HG03565 (cell line): ENCODE data around the gene ZFAND3.

Experiments
- ATAC-seq: cut with Tn5 transposase; IDR thresholded peaks from one replicate; pipeline ENCODE4 v1.9.1; 2021; ENCODE audit warnings: mild to moderate bottlenecking, moderate library complexity; ENCODE audit not compliant: unreplicated experiment

The ZFAND3 gene

GRCh38 chr6:37819177-37819801 is at the start of gene ZFAND3:
Gene ZFAND3, plus strand, starts transcription at chr6:37819727. Its CDS starts 219 bp downstream, at chr6:37819946.
- peak; percentile 74 for ATAC-seq

GRCh38 chr6:37774028-37774680 is 45.4 kb upstream of the ZFAND3 start:
- no peak for ATAC-seq

GRCh38 chr6:37776566-37776965 is 43.0 kb upstream of the ZFAND3 start:
- no peak for ATAC-seq

DNA sequence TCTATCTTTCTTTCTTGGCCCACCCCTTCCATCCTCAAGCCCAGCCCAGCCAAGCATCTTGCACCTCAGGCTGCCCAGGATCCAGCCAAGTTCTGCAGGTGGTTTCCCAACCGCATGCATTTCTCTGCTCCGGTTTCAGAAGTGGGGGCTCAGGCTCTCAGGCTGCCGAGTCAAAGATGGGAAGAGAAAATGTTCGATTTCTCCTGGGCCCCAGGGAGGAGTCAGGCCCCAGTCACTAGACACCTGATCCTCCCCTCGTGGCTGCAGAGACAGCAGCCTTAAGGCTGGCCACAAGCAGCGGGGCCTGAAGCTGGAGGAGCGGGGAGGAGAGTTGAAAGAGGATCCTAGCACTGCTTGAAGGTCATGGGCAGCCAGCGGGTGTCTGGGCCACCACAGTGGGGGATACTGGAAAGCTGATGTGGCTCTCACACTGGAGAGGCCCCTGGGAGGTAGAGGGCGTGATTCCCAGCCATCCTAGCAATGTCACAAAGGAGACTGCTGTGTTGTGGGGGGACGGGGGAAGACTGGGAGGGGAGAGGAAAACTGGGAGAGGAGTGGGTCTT is 42.2 kb upstream of the ZFAND3 start:
- no peak for ATAC-seq

DNA sequence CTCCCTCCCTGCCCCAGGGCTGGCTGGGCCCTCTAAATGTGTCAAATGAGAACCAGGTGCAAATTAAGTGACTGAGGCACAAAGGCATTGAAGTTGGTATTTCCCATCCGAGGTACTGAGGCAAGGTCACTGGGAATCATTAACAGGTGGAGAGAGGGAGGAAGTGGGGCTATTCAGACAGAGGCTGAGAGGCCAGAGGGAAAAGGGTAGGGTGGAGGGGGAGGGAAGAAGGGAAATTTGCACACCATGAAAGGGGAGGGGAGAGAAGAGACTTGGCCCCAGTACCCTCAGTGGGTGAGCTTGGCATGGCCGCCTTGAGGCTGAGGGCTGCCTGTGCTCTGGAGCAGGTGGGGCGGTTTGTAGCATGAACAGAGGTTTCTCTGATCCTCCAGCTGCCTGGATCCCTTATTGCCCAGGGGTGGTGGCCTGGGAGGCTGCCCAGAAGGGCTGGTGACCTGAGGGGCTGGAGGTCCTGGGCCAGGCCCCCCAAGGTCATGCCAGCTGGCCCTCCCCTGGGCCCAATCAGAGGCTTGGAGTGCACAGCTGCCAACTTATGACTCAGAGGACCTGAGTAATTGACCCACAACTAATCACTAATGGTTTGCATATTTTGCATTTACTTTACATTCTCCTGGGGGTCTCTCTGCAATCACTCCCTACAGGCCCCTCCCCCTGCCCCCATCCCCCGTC is 40.3 kb upstream of the ZFAND3 start:
- no peak for ATAC-seq

DNA sequence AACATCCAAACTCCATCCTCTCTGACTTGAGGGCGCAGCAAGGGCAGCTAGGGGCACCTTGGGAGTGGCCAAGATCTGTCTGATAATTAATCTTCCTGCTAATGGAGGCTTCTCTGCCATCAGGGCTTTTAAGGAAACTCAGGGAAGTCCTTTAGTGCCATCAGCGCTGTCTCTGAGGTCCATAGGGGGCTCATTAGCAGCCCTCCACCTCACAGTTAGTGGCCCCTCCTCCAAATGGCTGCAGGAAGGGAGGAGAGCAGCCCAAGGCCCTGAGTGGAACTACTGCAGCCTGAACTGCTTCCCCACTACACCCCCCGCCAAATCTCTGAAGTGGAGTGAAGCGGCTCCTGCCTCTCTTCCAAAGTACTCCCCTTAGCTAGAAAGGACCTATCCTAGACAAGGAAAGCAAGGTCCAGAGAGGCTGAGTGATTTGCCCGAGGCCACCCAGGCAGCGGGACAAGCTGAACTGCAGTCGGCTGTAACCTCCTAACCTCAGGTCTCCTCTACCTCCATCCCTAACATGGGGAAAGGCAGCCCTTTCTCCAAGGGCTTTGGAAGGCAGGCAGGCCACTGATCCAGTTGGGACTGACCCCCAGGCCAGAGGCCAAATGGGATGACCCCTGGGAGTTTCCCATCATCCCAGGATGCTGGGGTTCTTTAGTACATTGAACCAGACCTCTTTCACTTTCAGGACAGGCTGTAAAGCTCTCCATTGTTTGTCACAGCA is 39.5 kb upstream of the ZFAND3 start:
- no peak for ATAC-seq

GRCh38 chr6:37781788-37782187 is 37.7 kb upstream of the ZFAND3 start:
- no peak for ATAC-seq

GRCh38 chr6:37783025-37783855 is 36.3 kb upstream of the ZFAND3 start:
- ATAC-seq: no peak

DNA sequence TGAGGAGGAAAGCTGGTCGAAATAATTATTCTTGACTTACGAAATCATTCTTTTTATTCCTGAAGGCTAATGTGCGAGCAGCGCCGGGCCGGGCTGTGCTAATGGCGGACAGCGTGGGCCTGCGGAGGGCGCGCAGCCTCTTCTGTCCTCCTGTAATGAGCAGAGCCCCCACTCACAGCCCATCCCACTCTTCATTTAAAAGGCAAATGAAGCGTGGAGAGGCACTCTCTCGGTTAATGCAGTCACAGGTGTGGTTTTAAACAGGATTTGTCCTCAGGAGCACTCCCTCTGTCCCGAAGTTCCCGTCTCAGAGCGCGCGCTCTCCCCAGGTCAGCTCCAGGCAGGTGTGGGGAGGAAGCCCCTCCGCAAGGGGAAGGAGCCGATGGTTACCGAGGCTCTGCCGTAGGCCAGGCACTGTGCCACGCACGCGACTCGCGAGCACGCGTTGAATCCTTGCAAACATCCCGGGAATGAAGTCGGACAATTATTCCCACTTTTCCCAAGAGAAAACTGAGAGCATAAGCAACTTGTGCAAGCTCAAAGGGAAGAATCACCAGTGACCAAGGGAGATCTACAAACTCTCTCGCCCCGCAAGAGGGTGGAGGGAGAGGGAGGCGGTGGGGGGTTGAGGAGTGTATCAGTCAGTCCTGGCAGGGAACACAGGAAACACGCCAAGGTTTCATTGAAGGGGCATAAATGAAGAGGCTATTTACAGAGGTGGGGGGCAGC is 35.5 kb upstream of the ZFAND3 start:
- ATAC-seq: no peak

GRCh38 chr6:37784585-37784967 is 35.0 kb upstream of the ZFAND3 start:
- no peak for ATAC-seq

DNA sequence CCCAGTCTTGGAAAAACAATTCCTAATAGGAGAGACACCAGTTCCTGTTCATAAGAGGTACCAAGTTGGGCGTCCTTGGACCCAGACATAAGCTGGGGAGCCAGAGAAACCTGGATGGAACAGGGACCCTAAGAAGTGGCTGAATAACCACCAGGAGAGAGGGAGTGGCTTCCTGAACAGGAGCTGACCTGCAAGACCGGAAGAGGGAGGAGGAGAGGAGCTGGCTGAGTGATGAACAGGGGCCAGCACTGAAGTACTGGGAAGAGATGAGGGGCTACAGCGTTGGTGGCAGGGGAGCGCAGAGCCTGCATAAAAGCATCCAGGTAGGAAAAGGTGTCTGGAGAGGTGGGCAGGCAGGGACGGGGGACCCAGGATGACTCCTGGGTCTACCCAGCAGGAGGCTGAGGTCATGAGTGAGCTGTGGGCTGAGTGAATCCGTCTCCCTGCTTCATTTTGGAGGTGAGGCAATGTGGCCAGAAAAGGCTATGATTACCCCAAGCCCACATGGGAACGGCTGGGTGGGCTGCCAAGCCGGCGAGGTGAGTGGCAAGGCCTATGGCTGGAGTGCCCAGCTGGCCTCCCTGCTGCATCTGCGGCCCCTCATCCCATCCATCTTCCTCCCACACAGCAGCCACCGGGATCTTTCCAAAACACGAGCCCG is 34.4 kb upstream of the ZFAND3 start:
- ATAC-seq: no peak

DNA sequence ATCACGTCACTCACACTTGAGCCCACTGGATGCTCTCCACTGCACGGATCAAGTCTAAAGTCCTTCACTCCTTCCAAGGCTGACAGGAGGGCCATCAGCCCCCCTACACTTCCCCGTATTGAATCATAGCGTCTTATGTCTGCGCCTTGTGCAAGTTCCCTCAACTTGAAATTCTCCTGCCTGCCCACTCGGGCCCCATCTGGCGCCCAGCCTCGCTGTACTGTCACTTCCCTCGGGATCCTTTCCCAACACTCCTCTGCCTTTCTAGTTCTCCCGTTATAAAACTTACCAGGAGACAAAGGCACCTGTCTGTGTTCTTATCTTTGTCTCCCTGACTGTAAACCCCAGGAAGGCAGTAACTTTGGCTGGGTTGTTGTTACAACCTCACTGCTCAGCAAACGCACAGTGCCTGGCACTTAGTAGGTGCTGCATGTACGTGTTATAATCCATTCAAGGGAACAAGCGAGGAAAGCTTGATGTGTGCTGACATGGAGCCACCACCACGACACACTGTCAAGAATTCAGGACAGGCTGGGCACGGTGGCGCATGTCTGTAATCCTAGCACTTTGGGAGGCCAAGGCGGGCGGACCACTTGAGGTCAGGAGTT is 33.8 kb upstream of the ZFAND3 start:
- no peak for ATAC-seq

GRCh38 chr6:37787216-37787615 is 32.3 kb upstream of the ZFAND3 start:
- ATAC-seq: no peak

DNA sequence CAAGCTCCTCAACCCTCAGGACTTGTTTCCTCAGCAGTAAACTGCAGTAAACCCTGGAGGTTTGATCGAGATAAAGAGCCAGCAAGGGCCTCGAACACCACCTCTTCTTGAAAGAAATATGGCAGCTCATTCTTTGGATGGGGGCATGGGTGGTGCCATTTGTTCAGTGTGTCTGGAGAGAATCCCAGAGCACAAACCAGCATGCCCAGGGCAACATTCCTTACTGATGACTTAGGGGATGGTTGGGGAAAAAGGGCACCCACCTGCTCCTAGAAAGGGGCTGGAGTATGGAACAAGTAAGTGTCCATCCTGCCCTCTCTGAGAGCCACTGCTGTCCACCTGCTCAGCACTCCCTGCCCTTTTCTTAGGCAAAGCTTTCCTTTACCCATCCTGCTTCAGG is 31.3 kb upstream of the ZFAND3 start:
- ATAC-seq: no peak

GRCh38 chr6:37791156-37791919 is 28.2 kb upstream of the ZFAND3 start:
- peak; percentile 88 for ATAC-seq

- no peak for ATAC-seq
Observed at GRCh38 chr6:37792457-37793033, 27.0 kb upstream of the ZFAND3 start.

DNA sequence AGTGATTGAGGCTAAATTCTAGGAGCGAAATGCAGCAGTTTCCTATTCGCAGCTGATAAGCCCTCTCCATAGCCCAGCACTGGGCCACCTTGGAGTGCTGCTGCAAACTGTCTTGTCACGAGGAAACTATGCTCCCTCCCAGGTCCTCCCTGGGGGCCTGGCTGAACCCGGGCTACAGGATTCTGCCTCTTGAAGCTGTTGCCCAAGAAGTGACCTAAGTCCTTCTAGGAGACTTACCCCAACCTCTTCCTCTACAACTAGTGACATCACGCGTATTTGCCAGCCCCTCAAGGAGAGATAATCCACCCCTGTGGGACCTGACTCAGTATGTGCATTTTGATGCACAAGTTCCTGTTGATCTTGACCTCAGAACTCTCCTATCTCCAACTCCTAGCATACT is 26.5 kb upstream of the ZFAND3 start:
- ATAC-seq: no peak

GRCh38 chr6:37794825-37795224 is 24.7 kb upstream of the ZFAND3 start:
- no peak for ATAC-seq
